Spleen (tissue), 11 donors: ENCODE data around the gene ZFYVE19. TPM values are rescaled to one million over a fixed set of nuclear protein-coding genes. Genes with fewer than 3 reads are reported as not detected.

Experiments used
- DNase-seq: peaks from one replicate; pipeline ENCODE4 v3.0.0-alpha.2; 2020
- H3K27ac ChIP-seq, 8 donors: fragments of 200-600 bp; sonication (generic) in 7 of 8; 1 replicate in 4 of 8; 2 replicates in 4 of 8; pipeline versions ENCODE4 v1.5.0 to v1.8.0; 2016 to 2021; ENCODE audit warnings: inconsistent platforms in 4 of 8, mild to moderate bottlenecking in 4 of 8, moderate library complexity in 1 of 8
- H3K27me3 ChIP-seq, 7 donors: fragments of 200-600 bp; sonication (generic) in 6 of 7; replicated peaks in 1 of 7; 1 replicate in 4 of 7; 2 replicates in 3 of 7; pipeline versions ENCODE4 v1.5.0 to v1.8.0; 2016 to 2021; ENCODE audit warnings: inconsistent platforms in 3 of 7, mild to moderate bottlenecking in 1 of 7
- H3K36me3 ChIP-seq, 6 donors: fragments of 200-600 bp; sonication (generic) in 5 of 6; 1 replicate in 4 of 6; 2 replicates in 2 of 6; pipeline versions ENCODE4 v1.5.0 to v1.8.0; 2016 to 2021; ENCODE audit warnings: inconsistent platforms in 2 of 6
- H3K4me1 ChIP-seq, 6 donors: fragments of 200-600 bp; sonication (generic) in 5 of 6; 1 replicate in 3 of 6; 2 replicates in 3 of 6; pipeline versions ENCODE4 v1.5.0 to v1.8.0; 2016 to 2021; ENCODE audit warnings: inconsistent platforms in 3 of 6
- H3K4me3 ChIP-seq, 8 donors: fragments of 200-600 bp; sonication (generic) in 7 of 8; 1 replicate in 4 of 8; 2 replicates in 4 of 8; pipeline versions ENCODE4 v1.5.0 to v1.8.0; 2016 to 2021; ENCODE audit warnings: inconsistent platforms in 4 of 8, mild to moderate bottlenecking in 4 of 8, moderate library complexity in 2 of 8
- H3K9me3 ChIP-seq, 8 donors: fragments of 200-600 bp; sonication (generic) in 7 of 8; 1 replicate in 4 of 8; 2 replicates in 4 of 8; pipeline versions ENCODE4 v1.5.0 to v1.8.0; 2016 to 2021; ENCODE audit warnings: inconsistent platforms in 4 of 8
- CTCF ChIP-seq, 11 experiments: fragments of 200-600 bp in 7 of 11; fragments of 450-650 bp in 4 of 11; sonication (generic) in 4 of 11; IDR thresholded peaks in 8 of 11; conservative IDR thresholded peaks in 3 of 11; 1 replicate in 7 of 11; 2 replicates in 4 of 11; pipeline versions ENCODE4 v1.4.0 to v1.8.0; 2016 to 2021; ENCODE audit warnings: antibody characterized with exemption in 11 of 11, inconsistent platforms in 4 of 11, mild to moderate bottlenecking in 1 of 11
- POLR2A ChIP-seq, 3 donors: fragments of 450-650 bp; IDR thresholded peaks; one replicate each; pipeline ENCODE4 v1.5.1; 2017; ENCODE audit warnings: antibody characterized with exemption in 3 of 3, mild to moderate bottlenecking in 1 of 3
- POLR2AphosphoS5 ChIP-seq, 3 donors: sonication (generic); formaldehyde crosslinking; IDR thresholded peaks; one replicate each; pipeline ENCODE4 v1.5.1; 2017; ENCODE audit warnings: antibody characterized with exemption in 3 of 3
- WGBS, 5 donors: extraction: QIAGEN DNeasy Blood & Tissue Kit in 3 of 5; methylation state at CpG; one replicate each; pipeline versions ENCODE4 v1.1.5 to v1.1.7; 2013 to 2018; 5-methylcytosine and 5-hydroxymethylcytosine counted together
- intact Hi-C: fragments of 100-400 bp; cut with DNase I; formaldehyde crosslinking; loops from one replicate; pipeline ENCODE4 v1.15.0; 2023; ENCODE audit warnings: low total_unique reads
- polyA plus RNA-seq, 3 donors: library from polyadenylated mRNA; stranded (reverse); fragments of 200-250 nt; gene quantifications; one replicate each; pipeline ENCODE4 v1.2.1, GENCODE V29; 2013
- total RNA-seq, 7 donors: library from RNA; depleted of rRNA in 3 of 7; stranded (reverse); fragments of >200 nt in 3 of 7; fragmentation: NEBNext Ultra II Directional in 4 of 7; extraction: Animal tissue kit (Norgen Biotek cat#: 25700) in 4 of 7; gene quantifications; one replicate each; pipeline versions ENCODE4 v1.1.0 to v1.2.1, GENCODE V29; 2016 to 2021
- donor health status: healthy with polysubstance abuse.
- donor health status: DM: no; HTN: no; CAD: no; lungs with moderate emphysema.
- donor health status: DM: no; HTN: no; CAD: no.
- donor health status: Bipolar disorder and iron deficiency.
- donor health status: healthy.
- donor health status: DM: no; HTN: no; CAD: no.
- donor health status: DM: yes; HTN: yes; CAD: no.

The ZFYVE19 gene
- total and polyA plus RNA-seq, 10 donors = 16.1 to 31.7 (median 22.3) TPM

- Histone ChIP-seq H3K27ac (no peak overlapping the region), H3K4me3 (no peak overlapping the region), H3K27me3 (no peaks in the 10 kb centered on the region), H3K4me1 (no peaks in the 10 kb centered on the region), H3K36me3 (no peaks in the 10 kb centered on the region), H3K9me3 (no peaks in the 10 kb centered on the region)
- WGBS, 5 donors = 86 to 100% (median 90%) methylated on average over 1 of the region's 1 CpG
- no peak for DNase-seq
- intact Hi-C loops = no loop called here
- no peak for TF ChIP-seq POLR2AphosphoS5 (IDR thresholded peaks at IDR 0.05)
- TF ChIP-seq POLR2A (IDR thresholded peaks at IDR 0.05) = no peak
- no peak for TF ChIP-seq CTCF (IDR thresholded peaks at IDR 0.05 in 8 of 11, conservative IDR thresholded peaks at IDR 0.05 in 3 of 11)
Observed at GRCh38 chr15:40823572-40824343, 16.9 kb downstream of the ZFYVE19 start.

- Histone ChIP-seq H3K4me3 (no peak overlapping the region), H3K4me1 (no peaks in the 10 kb centered on the region), H3K9me3 (no peaks in the 10 kb centered on the region), H3K36me3 (no peaks in the 10 kb centered on the region), H3K27me3 (no peaks in the 10 kb centered on the region), H3K27ac (no peak overlapping the region)
- no peak for TF ChIP-seq POLR2A (IDR thresholded peaks at IDR 0.05)
- no peak for TF ChIP-seq CTCF (IDR thresholded peaks at IDR 0.05 in 8 of 11, conservative IDR thresholded peaks at IDR 0.05 in 3 of 11)
- TF ChIP-seq POLR2AphosphoS5 (IDR thresholded peaks at IDR 0.05) = no peak
- 70 to 85% (median 72%) methylated on average over 5 of the region's 5 CpGs for WGBS, 5 donors
- intact Hi-C loops = no loop called here
- no peak for DNase-seq
Observed at GRCh38 chr15:40825661-40826422, 19.0 kb downstream of the ZFYVE19 start.

GRCh38 chr15:40826423-40827075 lies 19.7 kb downstream of the ZFYVE19 start:
- TF ChIP-seq CTCF (IDR thresholded peaks at IDR 0.05 in 8 of 11, conservative IDR thresholded peaks at IDR 0.05 in 3 of 11) (no peak), POLR2A (IDR thresholded peaks at IDR 0.05) (no peak), POLR2AphosphoS5 (IDR thresholded peaks at IDR 0.05) (no peak)
- H3K4me3 ChIP-seq = no peak overlapping the region
- H3K4me1 ChIP-seq = no peaks in the 10 kb centered on the region
- no peak for DNase-seq
- no peaks in the 10 kb centered on the region for H3K27me3 ChIP-seq
- no peaks in the 10 kb centered on the region for H3K36me3 ChIP-seq
- H3K9me3 ChIP-seq = no peaks in the 10 kb centered on the region
- 72 to 96% (median 89%) methylated on average over 4 of the region's 4 CpGs for WGBS, 5 donors
- H3K27ac ChIP-seq = no peak overlapping the region
- intact Hi-C loops = no loop called here
